GM08714 (cell line): Measurements from ENCODE around the gene KIF1A.

ENCODE experiments used
- H3K4me3 ChIP-seq: fragments of 200-500 bp; sonication (Bioruptor generic); 2 replicates; pipeline ENCODE4 v1.5.1; 2014; ENCODE audit warnings: mild to moderate bottlenecking, low read length, inconsistent platforms
- ZNF274 ChIP-seq: IDR thresholded peaks from 2 replicates; pipeline ENCODE4 v1.6.1; 2012; ENCODE audit warnings: mild to moderate bottlenecking, low read depth, low read length

KIF1A gene

GRCh38 chr2:240733803-240734495 is 86.1 kb downstream of the KIF1A start:
- no peak overlapping the region for H3K4me3 ChIP-seq
- no peak for TF ChIP-seq ZNF274

GRCh38 chr2:240732911-240733622 is 87.0 kb downstream of the KIF1A start:
- TF ChIP-seq ZNF274: no peak
- H3K4me3 ChIP-seq: no peak overlapping the region

GRCh38 chr2:240732184-240732583 is 87.8 kb downstream of the KIF1A start:
- no peak overlapping the region for H3K4me3 ChIP-seq
- no peak for TF ChIP-seq ZNF274

GRCh38 chr2:240731178-240731545 is 88.9 kb downstream of the KIF1A start:
- H3K4me3 ChIP-seq: no peak overlapping the region
- no peak for TF ChIP-seq ZNF274

- TF ChIP-seq ZNF274: no peak
- no peak overlapping the region for H3K4me3 ChIP-seq
These were observed 89.4 kb downstream of the KIF1A start for GRCh38 chr2:240730501-240731177.

GRCh38 chr2:240728827-240729226 is 91.2 kb downstream of the KIF1A start:
- H3K4me3 ChIP-seq: no peak overlapping the region
- TF ChIP-seq ZNF274: no peak

- TF ChIP-seq ZNF274: no peak
- no peak overlapping the region for H3K4me3 ChIP-seq
These were observed 91.7 kb downstream of the KIF1A start for GRCh38 chr2:240728361-240728760.

GRCh38 chr2:240727913-240728312 is 92.1 kb downstream of the KIF1A start:
- H3K4me3 ChIP-seq: no peak overlapping the region
- TF ChIP-seq ZNF274: no peak

GRCh38 chr2:240727439-240727838 is 92.6 kb downstream of the KIF1A start:
- H3K4me3 ChIP-seq: no peak overlapping the region
- TF ChIP-seq ZNF274: no peak

- no peak overlapping the region for H3K4me3 ChIP-seq
- no peak for TF ChIP-seq ZNF274
These were observed 93.1 kb downstream of the KIF1A start for GRCh38 chr2:240726876-240727275.

- H3K4me3 ChIP-seq: no peak overlapping the region
- no peak for TF ChIP-seq ZNF274
These were observed 94.3 kb downstream of the KIF1A start for GRCh38 chr2:240725671-240726070.

- TF ChIP-seq ZNF274: no peak
- no peak overlapping the region for H3K4me3 ChIP-seq
These were observed 94.8 kb downstream of the KIF1A start for GRCh38 chr2:240725266-240725665.

GRCh38 chr2:240724431-240724830 is 95.6 kb downstream of the KIF1A start:
- no peak overlapping the region for H3K4me3 ChIP-seq
- TF ChIP-seq ZNF274: no peak

GRCh38 chr2:240723851-240724250 is 96.2 kb downstream of the KIF1A start:
- no peak for TF ChIP-seq ZNF274
- no peak overlapping the region for H3K4me3 ChIP-seq
